ENCODE results near the gene SIGLEC15.

SIGLEC15 gene

DNA sequence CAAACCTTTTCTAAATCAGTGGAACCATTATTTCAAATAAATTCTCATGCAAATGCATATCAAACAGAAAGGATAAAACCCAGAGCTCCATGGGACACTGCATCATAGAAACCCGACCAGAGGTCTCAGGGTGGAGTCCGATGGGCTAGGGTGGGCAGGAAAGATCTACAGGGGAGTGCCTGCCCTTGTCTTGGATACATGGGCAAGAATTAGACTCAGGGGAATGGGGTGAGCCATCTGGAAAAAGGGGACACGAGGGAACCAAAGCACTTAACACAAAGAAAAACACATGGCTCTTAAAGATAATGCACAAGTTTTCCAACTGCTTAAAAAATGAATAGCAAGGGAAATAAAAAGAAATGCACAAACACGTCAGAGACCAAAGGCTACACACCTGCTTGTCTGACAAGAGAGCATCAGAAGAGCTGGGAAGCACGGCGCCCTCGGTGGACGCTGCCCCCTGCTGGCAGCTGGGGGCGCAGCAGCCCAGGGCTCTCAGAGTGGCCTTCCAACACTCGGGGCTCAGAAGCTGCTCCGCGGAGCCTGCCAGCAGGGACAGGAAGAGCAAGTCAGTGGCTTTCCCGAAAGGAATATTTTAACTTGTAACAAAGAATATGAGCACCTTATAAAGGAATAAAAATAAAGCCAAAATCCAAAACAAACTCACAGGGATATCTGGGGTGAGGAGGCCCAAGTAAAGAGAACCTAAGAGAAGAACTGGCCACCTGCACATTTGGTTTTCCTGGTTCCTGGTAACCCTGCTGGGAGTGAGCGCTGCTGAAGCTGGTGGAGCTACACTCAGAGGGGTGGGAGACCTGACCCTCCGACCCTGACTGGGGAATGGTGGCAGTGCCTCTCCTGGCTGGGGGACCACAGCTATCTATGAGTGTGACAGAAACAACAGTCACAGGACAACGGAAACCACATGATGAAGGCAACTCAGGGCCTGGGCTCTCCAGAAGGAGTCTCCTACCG lies 54.5 kb downstream of the SIGLEC15 start:
- peak; percentile 35 for DNase-seq (ENCODE audit: low read depth)

DNA sequence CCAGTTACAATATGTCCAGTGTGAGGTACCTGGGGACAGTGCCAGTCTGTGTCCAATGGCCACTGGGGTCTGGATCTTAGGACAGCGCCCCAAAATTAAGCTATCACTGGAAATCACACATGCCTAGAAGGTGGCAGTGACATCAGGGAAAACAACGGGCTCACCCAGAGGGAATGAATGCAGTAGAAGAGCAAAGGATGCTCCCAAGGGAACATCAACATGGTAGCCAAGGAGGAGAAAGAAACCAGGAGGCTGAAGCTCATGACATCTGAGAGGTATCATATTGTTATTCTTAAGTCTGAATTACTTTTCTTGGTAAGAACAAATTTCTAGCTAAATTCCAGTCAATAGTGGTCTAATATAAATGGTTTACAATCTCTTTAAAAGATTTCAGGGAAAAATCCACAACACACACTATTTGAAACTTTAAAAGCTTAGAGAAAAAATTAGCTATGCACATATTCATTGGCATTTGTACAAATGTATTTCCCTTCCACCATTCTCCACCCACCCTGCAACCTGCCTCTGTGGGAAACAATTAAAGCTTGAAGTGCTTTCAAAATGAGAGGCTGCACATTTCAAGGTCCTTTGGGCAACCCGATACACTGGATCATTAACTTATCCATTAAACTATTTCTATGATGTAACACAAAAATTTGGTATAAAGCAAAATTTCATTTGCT lies 55.5 kb downstream of the SIGLEC15 start:
- DNase-seq (ENCODE audit: low read depth), result no peak

- DNase-seq (ENCODE audit: low read depth), result no peak
Observed at GRCh38 chr18:45887585-45887984, 62.1 kb downstream of the SIGLEC15 start.

DNA sequence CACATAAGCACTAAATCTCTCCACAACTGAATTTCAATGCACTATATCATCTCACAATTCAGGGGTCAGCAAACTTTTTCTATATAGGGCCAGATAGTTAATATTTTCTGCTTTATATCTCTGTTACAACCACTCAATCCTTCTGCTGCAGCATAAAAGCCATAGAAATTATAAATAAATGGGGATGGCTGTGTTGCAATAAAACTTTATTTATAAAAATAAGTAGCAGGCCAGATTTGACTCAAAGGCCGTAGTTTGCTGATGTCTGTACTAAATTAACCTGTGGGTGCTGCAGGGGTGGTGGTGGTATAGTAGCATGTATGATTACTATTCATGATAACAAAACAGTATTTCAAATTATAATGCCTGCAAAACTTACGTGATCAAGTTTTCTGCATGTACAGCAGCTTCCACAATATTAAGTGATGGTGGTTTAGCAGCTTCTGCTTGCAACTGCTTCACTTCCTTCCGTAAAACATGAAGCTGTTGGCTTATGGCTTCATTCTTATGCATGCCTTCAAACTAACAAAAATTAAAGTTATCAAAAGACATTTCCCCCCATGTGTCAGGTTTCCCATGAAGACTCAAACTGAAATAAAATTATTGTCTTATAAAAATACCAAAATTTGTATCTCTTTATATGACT lies 64.1 kb downstream of the SIGLEC15 start:
- no peak for DNase-seq (ENCODE audit: low read depth)

DNA sequence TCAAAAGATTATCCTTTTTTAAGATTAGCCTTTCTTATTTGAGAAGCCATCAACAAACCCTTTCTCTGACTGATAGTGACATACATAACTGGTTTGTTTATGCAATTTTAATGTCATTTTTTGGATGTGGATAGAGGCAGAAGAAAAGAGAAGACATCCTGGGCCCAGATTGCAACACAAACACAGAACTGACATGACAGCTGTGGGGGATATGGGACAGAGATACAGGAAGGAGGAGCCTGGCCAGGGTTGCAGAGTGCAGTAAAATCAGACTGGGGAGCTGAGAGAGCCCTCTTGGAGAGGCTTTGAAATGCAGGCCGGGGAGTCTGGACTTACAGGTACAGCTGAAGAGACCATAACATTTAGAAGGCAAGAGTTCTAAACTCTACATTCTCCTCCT lies 65.1 kb downstream of the SIGLEC15 start:
- DNase-seq (ENCODE audit: low read depth), result no peak

DNA sequence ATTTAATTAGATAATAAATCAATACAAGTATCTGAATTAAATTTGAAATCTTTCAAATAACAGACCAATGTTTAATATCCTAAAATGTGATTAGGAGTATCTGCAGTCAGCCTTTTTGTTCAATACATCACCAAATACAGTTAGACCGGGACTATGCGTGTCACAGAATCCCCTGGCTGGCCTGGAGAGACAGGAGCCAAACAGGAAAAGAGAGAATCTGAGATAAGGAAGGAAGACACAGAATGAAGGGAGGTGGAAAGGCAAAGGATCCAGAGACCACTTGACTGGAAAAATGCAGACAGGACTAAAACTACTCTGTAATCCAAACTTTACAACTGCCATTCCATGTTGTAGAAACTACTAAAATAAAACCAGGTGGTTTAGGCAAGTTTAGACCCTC lies 66.3 kb downstream of the SIGLEC15 start:
- DNase-seq (ENCODE audit: low read depth), result no peak

Data from CMK (cell line).